T-helper 1 cell treated with Interleukin-12 subunit alpha and Interleukin-12 subunit beta and Interleukin-4 antibody, amounts not matched to agents 30 ng/mL and 1 ng/mL, for 36 hours (primary cell): ENCODE measurements around the gene SLC25A21. TPM values are rescaled to one million over a fixed set of nuclear protein-coding genes. Genes with fewer than 3 reads are reported as not detected.
"Not testable (repeated sequence)": the region's sequence is repeated elsewhere in the genome, so short reads cannot be mapped to it uniquely, and the experiment has no call there.

Experiments used
- intact Hi-C: fragments of 100-400 bp; cut with micrococcal nuclease; formaldehyde crosslinking; loops from one replicate; pipeline ENCODE4 v1.15.1; 2024
- total RNA-seq: library from RNA; stranded (reverse); gene quantifications from 2 replicates; pipeline ENCODE4 v1.2.3, GENCODE V29; 2022

Gene SLC25A21
- total RNA-seq, 1 donor from 2014 or later, result not detected

- intact Hi-C loops, result no loop called here
Measured at GRCh38 chr14:37089410-37089809, 83.0 kb downstream of the SLC25A21 start.

- intact Hi-C loops, result no loop called here
Measured at GRCh38 chr14:37088356-37089215, 83.8 kb downstream of the SLC25A21 start.

- intact Hi-C loops, result no loop called here
Measured at GRCh38 chr14:37087520-37087919, 84.9 kb downstream of the SLC25A21 start.

GRCh38 chr14:37083599-37083998 lies 88.8 kb downstream of the SLC25A21 start:
- intact Hi-C loops, result no loop called here

- intact Hi-C loops, result no loop called here
Measured at GRCh38 chr14:37082449-37082848, 90.0 kb downstream of the SLC25A21 start.

- intact Hi-C loops, result no loop called here
Measured at GRCh38 chr14:37081856-37082255, 90.5 kb downstream of the SLC25A21 start.

GRCh38 chr14:37081218-37081617 lies 91.2 kb downstream of the SLC25A21 start:
- intact Hi-C loops, result no loop called here

GRCh38 chr14:37078131-37078530 lies 94.3 kb downstream of the SLC25A21 start:
- intact Hi-C loops, result no loop called here

GRCh38 chr14:37074320-37074719 lies 98.1 kb downstream of the SLC25A21 start:
- intact Hi-C loops, result not testable (repeated sequence)

GRCh38 chr14:37063467-37064240 lies 108.8 kb downstream of the SLC25A21 start:
- intact Hi-C loops, result no loop called here

GRCh38 chr14:37062191-37062803 lies 110.1 kb downstream of the SLC25A21 start:
- intact Hi-C loops, result no loop called here

- intact Hi-C loops, result no loop called here
Measured at GRCh38 chr14:37061697-37062096, 110.7 kb downstream of the SLC25A21 start.

- intact Hi-C loops, result no loop called here
Measured at GRCh38 chr14:37060496-37061260, 111.7 kb downstream of the SLC25A21 start.

GRCh38 chr14:37057776-37058175 lies 114.6 kb downstream of the SLC25A21 start:
- intact Hi-C loops, result no loop called here

GRCh38 chr14:37056473-37056872 lies 115.9 kb downstream of the SLC25A21 start:
- intact Hi-C loops, result no loop called here

GRCh38 chr14:37054869-37055268 lies 117.5 kb downstream of the SLC25A21 start:
- intact Hi-C loops, result no loop called here

GRCh38 chr14:37054144-37054543 lies 118.3 kb downstream of the SLC25A21 start:
- intact Hi-C loops, result no loop called here

- intact Hi-C loops, result no loop called here
Measured at GRCh38 chr14:37051680-37052079, 120.7 kb downstream of the SLC25A21 start.

GRCh38 chr14:37051153-37051552 lies 121.3 kb downstream of the SLC25A21 start:
- intact Hi-C loops, result no loop called here

- intact Hi-C loops, result no loop called here
Measured at GRCh38 chr14:37048666-37049071, 123.7 kb downstream of the SLC25A21 start.

GRCh38 chr14:37047996-37048395 lies 124.4 kb downstream of the SLC25A21 start:
- intact Hi-C loops, result no loop called here
